ENCODE results near the gene DGKK.

DGKK gene

GRCh38 chrX:50327235-50327634, 143.4 kb downstream of the DGKK start:
- no peaks in the 10 kb centered on the region for H3K27me3 ChIP-seq (ENCODE audit: insufficient read depth, low read length, poor library complexity)
- H3K18ac ChIP-seq (ENCODE audit: low read length): no peak overlapping the region
- no peak overlapping the region for H3K27ac ChIP-seq (ENCODE audit: low read depth, low read length)
- H3K4me2 ChIP-seq (ENCODE audit: low read length): no peak overlapping the region
- H3K4me3 ChIP-seq (ENCODE audit: low read length): no peak overlapping the region
- H2BK5ac ChIP-seq (ENCODE audit: low read length): no peak overlapping the region
- no peaks in the 10 kb centered on the region for H3K36me3 ChIP-seq (ENCODE audit: control insufficient read depth, insufficient read depth, low read length)
- WGBS (ENCODE audit: extremely low coverage, insufficient coverage, low lambda C conversion rate): no CpG with 5 or more reads among the region's 2 CpGs
- H3K9ac ChIP-seq (ENCODE audit: low read length): no peak overlapping the region
- H4K5ac ChIP-seq (ENCODE audit: low read length): no peak overlapping the region
- H3K79me1 ChIP-seq (ENCODE audit: low read length): no peaks in the 10 kb centered on the region
- no peak overlapping the region for H3K23ac ChIP-seq (ENCODE audit: low read length)
- no peaks in the 10 kb centered on the region for H3K4me1 ChIP-seq (ENCODE audit: control insufficient read depth, low read depth, low read length)
- H4K8ac ChIP-seq (ENCODE audit: low read depth, low read length): no peak overlapping the region
- H3K4ac ChIP-seq (ENCODE audit: low read depth, low read length): no peak overlapping the region
- no peak overlapping the region for H3K56ac ChIP-seq (ENCODE audit: low read length)
- no peak overlapping the region for H2BK120ac ChIP-seq (ENCODE audit: low read depth, low read length)
- no peak for DNase-seq
- H2AK5ac ChIP-seq (ENCODE audit: low read length): no peak overlapping the region
- H2BK15ac ChIP-seq (replicated peaks; ENCODE audit: low read depth): no peak overlapping the region
- H3K79me2 ChIP-seq (ENCODE audit: control insufficient read depth, insufficient read depth, low read length): no peaks in the 10 kb centered on the region

Measured in mesendoderm (in vitro differentiated cells).